HepG2 (cell line): Measurements from ENCODE around the gene PTPRM. TPM values are rescaled to one million over a fixed set of nuclear protein-coding genes. Genes with fewer than 3 reads are reported as not detected.

Experiments
- ATAC-seq: fragments of 200-7000 bp; cut with Tn5 transposase; 3 replicates; pipeline ENCODE4 v1.9.1; 2020; ENCODE audit warnings: mild to moderate bottlenecking, moderate library complexity
- BruUV-seq: library from RNA; stranded (reverse); fragments of 400-500 nt; replicated peaks from 2 replicates; lab custom pipeline; 2021; lab: Mats Ljungman, UMichigan
- CTCF ChIA-PET: fragments of 300-600 bp; formaldehyde crosslinking; extraction: SDS; loops from one replicate; lab custom pipeline; 2021; ENCODE audit warnings: low total read pairs, inconsistent platforms, low intra/inter-chr PET ratio; lab: Yijun Ruan, JAX
- POLR2A ChIA-PET: fragments of 350-600 bp; sonication (Branson Sonifier 250); formaldehyde crosslinking; loops from one replicate; lab custom pipeline; 2020; ENCODE audit warnings: antibody characterized with exemption, inconsistent platforms; lab: Yijun Ruan, JAX
- DNase-seq: peaks from one replicate; pipeline ENCODE4 v3.0.0-alpha.2; 2015; ENCODE audit warnings: low spot score
- FAIRE-seq: peaks from 3 replicates; lab custom pipeline; 2011; peaks lifted over from hg19 to GRCh38; lab: Jason Lieb, UNC
- H2AFZ ChIP-seq: one replicate; pipeline ENCODE4 v1.6.1; 2011; ENCODE audit warnings: low read length, inconsistent platforms
- H3K27ac ChIP-seq: fragments of 300-600 bp; 3 replicates; pipeline ENCODE4 v1.8.0; 2011; ENCODE audit warnings: mixed run types, mild to moderate bottlenecking, mixed read lengths, low read length, inconsistent platforms; ENCODE audit not compliant: insufficient read depth; ENCODE audit errors: extremely low read length
- H3K27me3 ChIP-seq, 2 experiments: fragments of 200-600 bp in 1 of 2; 2 replicates in 1 of 2; 3 replicates in 1 of 2; pipeline versions ENCODE4 v1.6.0 to v1.8.0; 2011; ENCODE audit warnings: low read length in 2 of 2, mild to moderate bottlenecking in 2 of 2, moderate library complexity in 2 of 2, inconsistent platforms in 1 of 2; ENCODE audit not compliant: insufficient read depth in 2 of 2, control insufficient read depth in 1 of 2
- H3K36me3 ChIP-seq, 2 experiments: fragments of 200-600 bp in 1 of 2; replicated peaks in 1 of 2; 2 replicates in 1 of 2; 3 replicates in 1 of 2; pipeline versions ENCODE4 v1.5.1 to v1.8.0; 2011; ENCODE audit warnings: low read length in 2 of 2, inconsistent platforms in 1 of 2; ENCODE audit not compliant: insufficient read depth in 2 of 2, control insufficient read depth in 1 of 2
- H3K4me1 ChIP-seq: 2 replicates; pipeline ENCODE4 v1.5.1; 2012; ENCODE audit warnings: low read length, inconsistent platforms; ENCODE audit not compliant: insufficient read depth
- H3K4me2 ChIP-seq: 2 replicates; pipeline ENCODE4 v1.6.0; 2011; ENCODE audit warnings: low read depth, low read length, inconsistent platforms
- H3K4me3 ChIP-seq, 3 experiments: fragments of 200-600 bp in 1 of 3; sonication (generic), shearing (Covaris generic) in 1 of 3; replicated peaks in 1 of 3; 2 replicates each; pipeline ENCODE4 v1.5.1; 2011 to 2016; ENCODE audit warnings: low read length in 3 of 3, inconsistent platforms in 2 of 3, low read depth in 2 of 3, mild to moderate bottlenecking in 2 of 3, control low read depth in 1 of 3, mixed read lengths in 1 of 3; ENCODE audit not compliant: insufficient read depth in 1 of 3
- H3K79me2 ChIP-seq: one replicate; pipeline ENCODE4 v1.6.1; 2011; ENCODE audit warnings: low read length, inconsistent platforms; ENCODE audit not compliant: insufficient read depth
- H3K9ac ChIP-seq: 2 replicates; pipeline ENCODE4 v1.6.0; 2011; ENCODE audit warnings: mild to moderate bottlenecking, low read depth, low read length, inconsistent platforms; ENCODE audit not compliant: insufficient read depth
- H3K9me3 ChIP-seq: 2 replicates; pipeline ENCODE4 v1.5.1; 2012; ENCODE audit warnings: mild to moderate bottlenecking, low read length
- H4K20me1 ChIP-seq: 2 replicates; pipeline ENCODE4 v1.6.0; 2011; ENCODE audit warnings: inconsistent platforms, mild to moderate bottlenecking, low read length, moderate library complexity; ENCODE audit not compliant: insufficient read depth
- AKAP8 ChIP-seq: sonication (generic); formaldehyde crosslinking; IDR thresholded peaks from 2 replicates; pipeline ENCODE4 v1.5.1; 2020; ENCODE audit warnings: mild to moderate bottlenecking, missing genetic modification reagents
- MIER3 ChIP-seq: IDR thresholded peaks from 2 replicates; pipeline ENCODE4 v1.6.1; 2016; ENCODE audit warnings: missing compliant biosample characterization, borderline replicate concordance
- ZNF225 ChIP-seq: sonication (generic); formaldehyde crosslinking; IDR thresholded peaks from 2 replicates; pipeline ENCODE4 v1.4.0; 2020; ENCODE audit warnings: mild to moderate bottlenecking, missing genetic modification reagents
- ZNF543 ChIP-seq: sonication (generic); formaldehyde crosslinking; IDR thresholded peaks from 2 replicates; pipeline ENCODE4 v1.4.0; 2020; ENCODE audit warnings: mild to moderate bottlenecking, missing genetic modification reagents
- ZNF569 ChIP-seq: sonication (generic); formaldehyde crosslinking; IDR thresholded peaks from 2 replicates; pipeline ENCODE4 v1.5.0; 2020; ENCODE audit warnings: mild to moderate bottlenecking, missing genetic modification reagents, moderate library complexity, borderline replicate concordance
- ZSCAN12 ChIP-seq: sonication (generic); formaldehyde crosslinking; IDR thresholded peaks from 2 replicates; pipeline ENCODE4 v1.9.0; 2021; ENCODE audit warnings: mild to moderate bottlenecking, missing genetic modification reagents
- WGBS: methylation state at CpG from one replicate; pipeline ENCODE4 v1.1.6; 2017; ENCODE audit warnings: low lambda C conversion rate; 5-methylcytosine and 5-hydroxymethylcytosine counted together
- in situ Hi-C: cut with HindIII; loops from 2 replicates; pipeline ENCODE4 v1.10.0; 2017; ENCODE audit warnings: low pct_unique_long_range_greater_than_20kb; ENCODE audit not compliant: extremely low pct_ligation_motif_present
- intact Hi-C: fragments of 100-400 bp; cut with micrococcal nuclease; formaldehyde crosslinking; loops from one replicate; pipeline ENCODE4 v1.10.0; 2022; ENCODE audit not compliant: unreplicated experiment
- polyA plus RNA-seq, 8 experiments: library from polyadenylated mRNA; depleted of rRNA in 3 of 8; stranded (reverse) in 7 of 8; unstranded in 1 of 8; fragments of >200 nt; fragmentation: Illumina TruSeq in 4 of 8; extraction: Trizol in 4 of 8; gene quantifications; 2 replicates each; pipeline versions ENCODE4 v1.2.1 to v1.2.3, GENCODE V29; 2011 to 2016; ENCODE audit warnings: low read depth in 4 of 8, missing spikeins in 1 of 8, mixed read lengths in 1 of 8; ENCODE audit not compliant: insufficient read depth in 1 of 8
- total RNA-seq, 5 experiments: library from RNA; depleted of rRNA; stranded (reverse); fragments of >200 nt; fragmentation: Illumina TruSeq; extraction: Trizol; gene quantifications; 2 replicates each; pipeline ENCODE4 v1.2.3, GENCODE V29; 2016; ENCODE audit warnings: low read depth in 1 of 5

Gene PTPRM
- total and polyA plus RNA-seq, 2 of the 13 experiments (the other 11 are each of a cell fraction or from before 2014, with no cell fraction given), result 12.6 to 108 TPM

GRCh38 chr18:7608174-7608550 is 41.0 kb downstream of the PTPRM start:
- no peaks in the 10 kb centered on the region for H3K27me3 ChIP-seq
- H3K4me1 ChIP-seq, result peaks cover 11% of the 10 kb centered on the region
- intact Hi-C loops (no loop called here), in situ Hi-C loops (no loop called here)
- no peak overlapping the region for H3K9ac ChIP-seq
- TF ChIP-seq ZNF225 (CRISPR knock-in tag) (no peak), ZSCAN12 (CRISPR knock-in tag) (no peak), MIER3 (no peak), ZNF569 (CRISPR knock-in tag) (no peak)
- TF ChIP-seq, all 625 proteins: peak for 0
- DNase-seq, result no peak
- no peak overlapping the region for H3K27ac ChIP-seq
- peaks cover 8% of the 10 kb centered on the region for H3K79me2 ChIP-seq
- POLR2A ChIA-PET, result no interaction called here
- ATAC-seq, result no peak
- no peaks in the 10 kb centered on the region for H3K9me3 ChIP-seq
- FAIRE-seq, result no peak
- no peak overlapping the region for H3K4me2 ChIP-seq
- H4K20me1 ChIP-seq, result no peaks in the 10 kb centered on the region
- CTCF ChIA-PET, result no interaction called here
- 82% methylated on average over 1 of the region's 1 CpG for WGBS
- no peaks in the 10 kb centered on the region for H3K36me3 ChIP-seq
- H2AFZ ChIP-seq, result no peak overlapping the region
- no peak overlapping the region for H3K4me3 ChIP-seq
- BruUV-seq, result no TSS peak

- DNase-seq, result no peak
- Histone ChIP-seq H3K36me3 (no peaks in the 10 kb centered on the region), H3K79me2 (peaks cover 8% of the 10 kb centered on the region), H3K27me3 (no peaks in the 10 kb centered on the region), H4K20me1 (no peaks in the 10 kb centered on the region), H3K4me3 (no peak overlapping the region), H3K4me1 (peaks cover 11% of the 10 kb centered on the region), H3K4me2 (no peak overlapping the region), H3K9me3 (no peaks in the 10 kb centered on the region), H2AFZ (no peak overlapping the region), H3K27ac (no peak overlapping the region), H3K9ac (no peak overlapping the region)
- BruUV-seq, result no TSS peak
- POLR2A ChIA-PET, result no interaction called here
- intact Hi-C loops (no loop called here), in situ Hi-C loops (no loop called here)
- no peak for ATAC-seq
- 76% methylated on average over 2 of the region's 2 CpGs for WGBS
- no peak for FAIRE-seq
- TF ChIP-seq ZNF543 (CRISPR knock-in tag) (no peak), AKAP8 (CRISPR knock-in tag) (no peak)
- CTCF ChIA-PET, result no interaction called here
Measured at GRCh38 chr18:7608781-7609201, 41.7 kb downstream of the PTPRM start.
